Adrenal gland (tissue), 12 donors: ENCODE data around the gene GPR153. TPM values are rescaled to one million over a fixed set of nuclear protein-coding genes. Genes with fewer than 3 reads are reported as not detected.

Experiments
- DNase-seq, 7 donors: peaks; one replicate each; pipeline ENCODE4 v3.0.0-alpha.2; 2019 to 2020
- H3K27ac ChIP-seq, 5 donors: fragments of 200-600 bp; sonication (generic) in 4 of 5; 1 replicate in 3 of 5; 2 replicates in 2 of 5; pipeline versions ENCODE4 v1.5.1 to v1.8.0; 2016 to 2020; ENCODE audit warnings: mild to moderate bottlenecking in 1 of 5
- H3K27me3 ChIP-seq: fragments of 200-600 bp; 2 replicates; pipeline ENCODE4 v1.8.0; 2021
- H3K36me3 ChIP-seq, 2 donors: fragments of 200-600 bp; replicated peaks in 1 of 2; 1 replicate in 1 of 2; 2 replicates in 1 of 2; pipeline versions ENCODE4 v1.5.1 to v1.8.0; 2018 to 2022
- H3K4me1 ChIP-seq, 2 donors: fragments of 200-600 bp; replicated peaks in 1 of 2; 1 replicate in 1 of 2; 2 replicates in 1 of 2; pipeline versions ENCODE4 v1.5.1 to v1.8.0; 2018 to 2021
- H3K4me3 ChIP-seq, 4 donors: fragments of 200-600 bp; sonication (generic) in 3 of 4; one replicate each; pipeline ENCODE4 v1.5.1; 2016 to 2018
- H3K9me3 ChIP-seq, 3 donors: fragments of 200-600 bp; sonication (generic) in 1 of 3; replicated peaks in 1 of 3; 1 replicate in 2 of 3; 2 replicates in 1 of 3; pipeline versions ENCODE4 v1.5.1 to v1.8.0; 2016 to 2021
- CTCF ChIP-seq, 6 experiments: fragments of 450-650 bp in 4 of 6; fragments of 200-600 bp in 2 of 6; sonication (generic) in 1 of 6; IDR thresholded peaks; 1 replicate in 5 of 6; 2 replicates in 1 of 6; pipeline versions ENCODE4 v1.5.1 to v1.8.0; 2016 to 2021; ENCODE audit warnings: antibody characterized with exemption in 6 of 6, mild to moderate bottlenecking in 2 of 6, moderate library complexity in 1 of 6
- POLR2A ChIP-seq, 2 donors: fragments of 450-650 bp; IDR thresholded peaks; one replicate each; pipeline ENCODE4 v1.6.1; 2017; ENCODE audit warnings: antibody characterized with exemption in 2 of 2, mild to moderate bottlenecking in 2 of 2, moderate library complexity in 1 of 2
- WGBS, 4 donors: extraction: QIAGEN DNeasy Blood & Tissue Kit in 2 of 4; methylation state at CpG; one replicate each; pipeline versions ENCODE4 v1.1.5 to v1.1.7; 2013 to 2017; 5-methylcytosine and 5-hydroxymethylcytosine counted together
- intact Hi-C, 2 donors: fragments of 100-400 bp; cut with DNase I; formaldehyde crosslinking; loops; one replicate each; pipeline versions ENCODE4 v1.14.1 to v1.15.0; 2022 to 2023
- polyA plus RNA-seq, 3 donors: library from polyadenylated mRNA; stranded (reverse); fragments of 200-250 nt in 2 of 3; fragments of 350-450 nt in 1 of 3; fragmentation: Illumina TruSeq in 1 of 3; extraction: RNeasy Lipid Tissue Mini Kit (QIAGEN cat#74804) in 1 of 3; gene quantifications; one replicate each; pipeline ENCODE4 v1.2.3, GENCODE V29; 2013 to 2014
- total RNA-seq, 9 donors: library from RNA; depleted of rRNA in 4 of 9; stranded (reverse); fragments of >200 nt in 4 of 9; fragments of 120-200 nt in 1 of 9; fragmentation: NEBNext Ultra II Directional in 1 of 9; extraction: Animal tissue kit (Norgen Biotek cat#: 25700) in 1 of 9; gene quantifications; one replicate each; pipeline versions ENCODE4 v1.1.0 to v1.2.4, GENCODE V29; 2013 to 2023
- donor health status: healthy with polysubstance abuse.
- donor health status: Bipolar disorder and iron deficiency.
- donor health status: DM: yes; HTN: yes; CAD: no.
- donor health status: DM: no; HTN: no; CAD: no.
- donor health status: DM: no; HTN: no; CAD: no.
- donor health status: DM: yes; HTN: yes; CAD: no.

Gene GPR153
- total and polyA plus RNA-seq, 12 donors = 0.86 to 5.9 (median 3.1) TPM

GRCh38 chr1:6218375-6219164 is 42.3 kb downstream of the GPR153 start:
- H3K27ac ChIP-seq = no peak overlapping the region
- peaks cover 0 to 4% of the 10 kb centered on the region in 2 donors for H3K36me3 ChIP-seq
- no peaks in the 10 kb centered on the region for H3K9me3 ChIP-seq
- 89 to 92% (median 90%) methylated on average over 16 of the region's 16 CpGs for WGBS, 4 donors
- H3K4me3 ChIP-seq = no peak overlapping the region
- H3K27me3 ChIP-seq = no peaks in the 10 kb centered on the region
- TF ChIP-seq POLR2A (IDR thresholded peaks at IDR 0.05) = no peak
- TF ChIP-seq CTCF (IDR thresholded peaks at IDR 0.05) = no peak
- intact Hi-C loops = no loop called here
- DNase-seq = no peak
- H3K4me1 ChIP-seq = peaks cover 0 to 6% of the 10 kb centered on the region in 2 donors

GRCh38 chr1:6212193-6212959 is 48.5 kb downstream of the GPR153 start:
- intact Hi-C loops = no loop called here
- WGBS, 4 donors = 65 to 79% (median 78%) methylated on average over 7 to 20 of the region's 20 CpGs
- Histone ChIP-seq H3K36me3 (no peaks in the 10 kb centered on the region), H3K27ac (no peak overlapping the region), H3K4me1 (peaks cover 9 to 14% of the 10 kb centered on the region in 2 donors), H3K4me3 (no peak overlapping the region), H3K27me3 (no peaks in the 10 kb centered on the region), H3K9me3 (no peaks in the 10 kb centered on the region)
- TF ChIP-seq CTCF (IDR thresholded peaks at IDR 0.05) (no peak), POLR2A (IDR thresholded peaks at IDR 0.05) (no peak)
- no peak for DNase-seq

GRCh38 chr1:6211731-6212130 is 49.2 kb downstream of the GPR153 start:
- H3K27me3 ChIP-seq = no peaks in the 10 kb centered on the region
- H3K4me3 ChIP-seq = no peak overlapping the region
- H3K9me3 ChIP-seq = no peaks in the 10 kb centered on the region
- TF ChIP-seq CTCF (IDR thresholded peaks at IDR 0.05) (no peak), POLR2A (IDR thresholded peaks at IDR 0.05) (no peak)
- no peak overlapping the region for H3K27ac ChIP-seq
- H3K4me1 ChIP-seq = peaks cover 9 to 14% of the 10 kb centered on the region in 2 donors
- intact Hi-C loops = no loop called here
- no peak for DNase-seq
- no peaks in the 10 kb centered on the region for H3K36me3 ChIP-seq
- 87 to 97% (median 93%) methylated on average over 3 to 16 of the region's 16 CpGs for WGBS, 4 donors

- no peak overlapping the region for H3K27ac ChIP-seq
- H3K4me3 ChIP-seq = no peak overlapping the region
- intact Hi-C loops = no loop called here
- DNase-seq = no peak
- WGBS, 4 donors = 92 to 99% (median 95%) methylated on average over 9 to 29 of the region's 29 CpGs
- no peaks in the 10 kb centered on the region for H3K27me3 ChIP-seq
- TF ChIP-seq CTCF (IDR thresholded peaks at IDR 0.05) (no peak), POLR2A (IDR thresholded peaks at IDR 0.05) (no peak)
- H3K36me3 ChIP-seq = no peaks in the 10 kb centered on the region
- peaks cover 9 to 22% of the 10 kb centered on the region in 2 donors for H3K4me1 ChIP-seq
- no peaks in the 10 kb centered on the region for H3K9me3 ChIP-seq
These were observed 50.1 kb downstream of the GPR153 start for GRCh38 chr1:6210591-6211355.
